Panc1 (cell line): ENCODE results near the gene NOS2. TPM values are rescaled to one million over a fixed set of nuclear protein-coding genes. Genes with fewer than 3 reads are reported as not detected.
"Not testable (repeated sequence)": the region's sequence is repeated elsewhere in the genome, so short reads cannot be mapped to it uniquely, and the experiment has no call there.

Experiments used
- ATAC-seq: fragments of 200-7000 bp; cut with Tn5 transposase; 2 replicates; pipeline ENCODE4 v1.9.1; 2020; ENCODE audit warnings: mild to moderate bottlenecking, moderate library complexity
- BruUV-seq: library from RNA; stranded (reverse); fragments of 400-500 nt; replicated peaks from 2 replicates; lab custom pipeline; 2021; lab: Mats Ljungman, UMichigan
- CTCF ChIA-PET: fragments of 300-600 bp; sonication (Branson Sonifier 250); formaldehyde crosslinking; loops from one replicate; lab custom pipeline; 2022; ENCODE audit warnings: antibody characterized with exemption; lab: Charles Lee
- POLR2A ChIA-PET: fragments of 300-600 bp; sonication (Branson Sonifier 250); formaldehyde crosslinking; loops from one replicate; lab custom pipeline; 2022; ENCODE audit warnings: antibody characterized with exemption; lab: Charles Lee
- DNase-seq: peaks from one replicate; pipeline ENCODE4 v3.0.0-alpha.2; 2010; ENCODE audit warnings: low read depth, low spot score
- H3K27ac ChIP-seq: 2 replicates; pipeline ENCODE4 v1.5.1; 2011; ENCODE audit warnings: mild to moderate bottlenecking, low read length, inconsistent platforms
- H3K27me3 ChIP-seq: fragments of 200-500 bp; sonication (Bioruptor generic); 2 replicates; pipeline ENCODE4 v1.6.0; 2014; ENCODE audit warnings: low read length, inconsistent platforms; ENCODE audit not compliant: control insufficient read depth, insufficient read depth
- H3K36me3 ChIP-seq: fragments of 200-500 bp; sonication (Bioruptor generic); 2 replicates; pipeline ENCODE4 v1.5.1; 2014; ENCODE audit warnings: inconsistent platforms, mild to moderate bottlenecking, low read length, moderate library complexity; ENCODE audit not compliant: control insufficient read depth, insufficient read depth
- H3K4me1 ChIP-seq: 2 replicates; pipeline ENCODE4 v1.5.1; 2011; ENCODE audit warnings: inconsistent platforms, mild to moderate bottlenecking, low read length, moderate library complexity; ENCODE audit not compliant: control insufficient read depth, insufficient read depth
- H3K4me3 ChIP-seq, 2 experiments: 2 replicates each; pipeline ENCODE4 v1.5.1; 2011 to 2012; ENCODE audit warnings: low read depth in 2 of 2, low read length in 2 of 2, mild to moderate bottlenecking in 2 of 2, inconsistent platforms in 1 of 2, moderate library complexity in 1 of 2
- H3K9me3 ChIP-seq: fragments of 200-500 bp; sonication (Bioruptor generic); 2 replicates; pipeline ENCODE4 v1.5.1; 2014; ENCODE audit warnings: low read depth, mild to moderate bottlenecking, inconsistent platforms, low read length, moderate library complexity; ENCODE audit not compliant: control insufficient read depth, insufficient read depth
- CTCF ChIP-seq: fragments of 450-650 bp; IDR thresholded peaks from 2 replicates; pipeline ENCODE4 v1.5.1; 2017; ENCODE audit warnings: mild to moderate bottlenecking
- POLR2AphosphoS5 ChIP-seq: IDR thresholded peaks from 2 replicates; pipeline ENCODE4 v1.6.1; 2012; ENCODE audit warnings: mild to moderate bottlenecking, low read depth, low read length, moderate library complexity
- REST ChIP-seq, 2 experiments: IDR thresholded peaks; 2 replicates each; pipeline ENCODE4 v1.6.1; 2011 to 2012; ENCODE audit warnings: low read depth in 2 of 2, control low read depth in 1 of 2, low read length in 1 of 2, mild to moderate bottlenecking in 1 of 2, moderate library complexity in 1 of 2; ENCODE audit not compliant: insufficient read depth in 1 of 2
- SIN3A ChIP-seq: IDR thresholded peaks from 2 replicates; pipeline ENCODE4 v1.6.1; 2012; ENCODE audit warnings: low read depth, mild to moderate bottlenecking, low read length, moderate library complexity, borderline replicate concordance; ENCODE audit not compliant: insufficient read depth
- TCF7L2 ChIP-seq: IDR thresholded peaks from 2 replicates; pipeline ENCODE4 v1.6.1; 2011; ENCODE audit warnings: mild to moderate bottlenecking, low read depth, low read length, inconsistent platforms
- in situ Hi-C: cut with HindIII; loops from 2 replicates; pipeline ENCODE4 v1.10.0; 2016; ENCODE audit warnings: low sequenced_read_pairs, low pct_unique_long_range_greater_than_20kb
- intact Hi-C: fragments of 100-400 bp; cut with micrococcal nuclease; formaldehyde crosslinking; loops from one replicate; pipeline ENCODE4 v1.10.0; 2022; ENCODE audit not compliant: unreplicated experiment
- total RNA-seq: library from RNA; stranded (reverse); gene quantifications from one replicate; pipeline ENCODE4 v1.2.1, GENCODE V29; 2021; ENCODE audit not compliant: unreplicated experiment

NOS2 gene
- total RNA-seq, 1 experiment from 2014 or later, result 0.08 TPM

GRCh38 chr17:27764589-27764988, 35.7 kb downstream of the NOS2 start:
- H3K4me1 ChIP-seq, result no peaks in the 10 kb centered on the region
- ChIA-PET CTCF (no interaction called here), POLR2A (no interaction called here)
- no peak for ATAC-seq
- no peaks in the 10 kb centered on the region for H3K27me3 ChIP-seq
- DNase-seq, result no peak
- TF ChIP-seq TCF7L2 (no peak), CTCF (no peak), POLR2AphosphoS5 (no peak), REST (IDR thresholded peaks at IDR 0.05; ENCODE audit: insufficient read depth in 1 of 2, low read depth in 2 of 2, low read length in 1 of 2) (no peak), SIN3A (no peak)
- in situ Hi-C loops (no loop called here), intact Hi-C loops (no loop called here)
- BruUV-seq, result no TSS peak
- H3K36me3 ChIP-seq, result no peaks in the 10 kb centered on the region
- no peak overlapping the region for H3K27ac ChIP-seq
- H3K4me3 ChIP-seq, result no peak overlapping the region
- H3K9me3 ChIP-seq, result no peaks in the 10 kb centered on the region

GRCh38 chr17:27762527-27763305, 37.6 kb downstream of the NOS2 start:
- ATAC-seq, result no peak
- no peak for DNase-seq
- intact Hi-C loops, result no loop called here
- no peaks in the 10 kb centered on the region for H3K4me1 ChIP-seq
- no peak overlapping the region for H3K4me3 ChIP-seq
- in situ Hi-C loops, result no loop called here
- CTCF ChIA-PET, result interaction anchor here (0.6 to 1.4 kb wide), 2 partner anchors 43 to 112 kb away, joined by 3 read pairs; no protein-coding TSS in a partner anchor
- no peaks in the 10 kb centered on the region for H3K36me3 ChIP-seq
- peak; percentile 92 to 95 for TF ChIP-seq REST (IDR thresholded peaks at IDR 0.05; ENCODE audit: insufficient read depth in 1 of 2, low read depth in 2 of 2, low read length in 1 of 2)
- TF ChIP-seq CTCF, result no peak
- no peak for TF ChIP-seq SIN3A
- H3K9me3 ChIP-seq, result no peaks in the 10 kb centered on the region
- BruUV-seq, result no TSS peak
- no peak overlapping the region for H3K27ac ChIP-seq
- POLR2A ChIA-PET, result no interaction called here
- no peaks in the 10 kb centered on the region for H3K27me3 ChIP-seq

GRCh38 chr17:27760931-27761330, 39.4 kb downstream of the NOS2 start:
- POLR2A ChIA-PET, BruUV-seq, H3K4me3 ChIP-seq, H3K27me3 ChIP-seq, H3K4me1 ChIP-seq, H3K36me3 ChIP-seq, ATAC-seq, DNase-seq, H3K9me3 ChIP-seq, in situ Hi-C loops, H3K27ac ChIP-seq: not testable (repeated sequence)
- intact Hi-C loops, result loop anchor here (1.0 kb wide), 1 partner anchor 119 kb away; no protein-coding TSS in a partner anchor
- CTCF ChIA-PET, result interaction anchor here (0.6 to 3.5 kb wide), 3 partner anchors 119 to 133 kb away, joined by 3 to 54 read pairs (median 3); no protein-coding TSS in a partner anchor
